UCSD-AML1 (cell line): Measurements from ENCODE around the gene ST7.

Experiments used
- DNase-seq: peaks from one replicate; lab custom pipeline; 2025; ENCODE audit not compliant: unreplicated experiment; lab: John Stamatoyannopoulos, UW

ST7 gene

DNA sequence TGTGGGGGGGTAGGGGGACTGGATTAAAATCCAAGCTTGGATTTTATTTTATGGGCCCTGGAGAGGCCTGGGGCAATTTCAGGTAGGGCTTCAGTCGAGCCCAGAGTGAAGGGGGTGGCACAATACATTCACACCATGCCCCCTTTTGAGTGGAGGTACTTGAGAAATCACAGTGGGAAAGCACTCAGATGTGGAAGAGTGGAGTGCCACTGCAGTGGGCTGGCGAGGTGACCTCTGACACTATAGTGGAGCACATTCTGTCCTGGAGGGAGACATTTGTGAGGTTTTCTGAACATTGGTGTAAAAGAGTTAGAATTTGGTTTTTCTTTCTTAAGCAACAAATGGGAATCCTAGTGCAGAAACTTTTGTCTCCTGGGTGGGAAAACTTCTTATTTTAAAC is 226.4 kb downstream of the ST7 start:
- no peak for DNase-seq

DNA sequence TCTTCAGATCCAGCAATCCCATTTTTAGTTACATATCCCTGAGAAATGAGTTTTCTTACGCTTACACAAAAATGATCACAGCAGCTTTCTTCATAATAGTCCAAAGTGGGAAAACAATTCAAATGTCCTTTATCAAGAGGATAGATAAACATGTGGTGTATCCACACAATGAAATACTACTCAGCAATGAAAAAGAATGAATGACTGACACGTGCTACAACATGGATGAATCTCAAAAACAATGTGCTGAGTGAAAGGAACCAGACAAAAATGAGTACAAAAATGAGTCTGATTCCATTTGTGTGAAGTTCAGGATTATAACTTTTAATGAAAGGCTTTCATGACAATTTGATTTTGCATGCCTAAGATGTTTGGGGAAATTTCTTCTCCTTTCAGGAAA is 230.4 kb downstream of the ST7 start:
- no peak for DNase-seq

DNA sequence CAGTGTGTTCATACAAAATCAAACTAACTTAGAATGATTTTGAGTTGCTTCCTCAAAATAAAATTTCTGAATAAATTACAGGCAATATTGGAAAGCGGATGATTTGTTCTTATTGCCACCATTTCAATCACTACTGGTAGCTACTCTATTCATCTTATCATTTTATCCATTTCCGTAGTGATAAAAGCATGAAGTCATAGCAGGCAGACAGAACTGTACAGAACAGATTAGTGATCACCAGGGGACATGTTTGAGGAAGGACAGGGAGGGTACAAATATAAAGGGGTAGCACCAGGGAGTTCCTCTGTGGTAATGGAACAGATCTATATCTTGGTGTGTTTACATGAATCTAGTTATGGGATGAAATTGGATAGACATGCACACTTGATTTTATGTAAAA is 231.1 kb downstream of the ST7 start:
- no peak for DNase-seq

DNA sequence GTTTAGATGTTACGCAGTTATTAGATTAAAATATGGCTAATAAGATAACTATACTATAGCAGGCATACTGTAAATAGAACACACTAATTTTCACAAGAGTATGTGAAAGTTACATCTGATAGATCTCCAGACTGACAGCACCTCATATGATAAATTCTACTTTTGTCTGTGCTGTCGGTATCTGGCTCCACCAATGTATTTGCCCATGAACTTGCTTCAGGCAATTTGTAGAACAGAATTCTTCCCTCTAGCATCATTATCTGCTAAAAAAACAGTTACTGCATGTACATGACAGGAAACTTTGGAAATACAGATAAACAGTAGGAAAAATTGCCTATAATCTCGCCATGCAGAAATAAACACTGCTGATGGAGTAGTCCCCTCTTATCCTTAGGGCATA is 231.8 kb downstream of the ST7 start:
- no peak for DNase-seq

DNA sequence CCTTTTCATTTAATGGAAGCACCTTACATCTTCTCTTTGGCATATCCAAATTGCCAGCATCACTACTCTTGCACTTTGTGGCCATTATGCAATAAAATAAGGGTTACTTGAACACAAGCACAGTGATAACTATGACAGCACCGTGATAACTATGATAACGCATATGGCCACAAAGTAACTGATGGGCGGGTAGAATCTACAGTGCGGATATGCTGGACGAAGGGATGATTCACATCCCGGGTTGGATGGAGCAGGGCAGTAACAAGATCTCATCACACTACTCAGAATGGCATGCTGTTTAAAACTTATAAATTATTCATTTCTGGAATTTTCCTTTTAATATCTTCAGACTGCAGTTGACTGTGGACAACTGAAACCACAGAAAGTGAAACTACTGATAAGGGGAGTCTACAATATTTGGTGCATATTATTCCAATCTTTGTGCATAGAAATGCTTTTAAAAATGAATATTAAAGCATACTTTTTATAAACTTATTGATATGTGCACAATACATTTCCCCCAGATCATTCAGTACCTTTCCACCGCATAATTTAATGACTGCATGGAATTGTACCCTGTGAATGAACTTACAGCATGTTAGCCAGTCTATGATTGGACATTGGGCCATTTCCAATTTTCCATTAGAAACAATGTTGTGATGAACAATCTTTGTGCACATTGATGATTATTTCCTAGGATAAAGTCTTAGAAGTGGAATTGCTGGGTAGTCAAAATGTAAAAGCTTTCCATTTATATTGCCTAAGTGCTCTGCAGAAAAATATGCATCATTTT is 233.1 kb downstream of the ST7 start:
- DNase-seq: no peak

DNA sequence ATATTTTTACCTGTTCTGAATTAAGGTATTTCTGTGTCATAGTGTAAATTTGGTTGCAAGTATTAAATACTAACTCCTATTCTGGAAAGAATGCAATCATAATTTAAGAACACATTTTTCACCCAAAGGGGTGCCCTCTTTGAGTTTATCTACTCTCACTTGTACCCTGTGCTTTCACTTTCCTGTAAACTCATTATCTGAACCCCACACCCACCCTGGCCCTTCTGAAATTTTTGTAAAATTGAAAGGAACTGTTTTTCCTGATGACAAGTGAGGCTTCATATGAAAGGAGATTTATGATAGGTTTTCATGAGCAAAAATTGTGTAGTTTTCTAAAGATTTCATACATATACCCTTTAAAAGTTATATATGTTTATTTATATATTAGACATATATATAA is 235.1 kb downstream of the ST7 start:
- DNase-seq: no peak

DNA sequence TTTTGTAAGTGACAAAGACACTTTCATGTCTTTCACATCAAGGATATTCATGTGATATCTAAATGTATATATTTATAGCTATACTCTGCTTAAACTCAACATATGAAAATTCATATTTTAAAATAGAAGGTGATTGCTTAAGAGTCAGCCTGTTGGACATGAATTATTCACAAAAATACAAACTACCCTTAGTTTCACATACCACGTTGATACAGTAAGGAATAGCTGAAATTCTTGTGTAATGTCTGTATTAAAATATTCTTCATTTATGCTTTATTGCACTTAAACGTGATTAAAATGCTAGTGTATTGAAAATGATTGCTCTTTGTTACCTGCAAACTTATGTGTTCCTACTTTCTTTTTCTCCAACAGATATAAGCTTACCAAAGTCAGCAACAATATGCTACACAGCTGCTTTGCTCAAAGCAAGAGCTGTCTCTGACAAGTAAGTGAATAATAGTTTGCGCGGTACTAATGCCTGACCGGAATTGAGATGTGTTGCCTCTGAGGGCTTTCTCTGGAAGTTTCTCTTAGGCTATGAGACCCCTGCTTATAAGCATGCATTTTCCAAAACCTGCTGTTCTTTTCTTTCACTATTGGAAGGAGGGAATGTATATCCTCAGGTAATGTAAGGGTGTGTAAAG is 235.8 kb downstream of the ST7 start:
- DNase-seq: no peak

DNA sequence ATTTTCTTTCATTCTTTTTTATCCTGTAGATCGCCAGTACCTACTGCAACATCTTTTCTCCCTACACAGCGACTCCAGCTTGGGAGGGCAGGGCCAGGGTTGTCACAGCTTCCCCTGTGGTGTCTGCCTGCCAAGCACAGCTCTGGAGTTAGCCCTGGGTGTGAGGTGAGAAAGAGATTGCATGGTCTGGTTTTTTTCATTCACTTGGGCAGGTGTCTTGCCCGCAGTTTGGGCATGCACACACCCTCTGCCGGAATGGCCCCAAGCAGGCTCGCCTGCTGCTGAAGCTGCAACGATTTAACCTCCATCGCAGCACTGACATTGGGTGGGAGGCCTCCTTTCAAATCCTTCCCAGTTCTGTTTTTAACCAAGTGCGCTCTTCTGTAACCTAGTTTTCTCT is 236.8 kb downstream of the ST7 start:
- DNase-seq: no peak

DNA sequence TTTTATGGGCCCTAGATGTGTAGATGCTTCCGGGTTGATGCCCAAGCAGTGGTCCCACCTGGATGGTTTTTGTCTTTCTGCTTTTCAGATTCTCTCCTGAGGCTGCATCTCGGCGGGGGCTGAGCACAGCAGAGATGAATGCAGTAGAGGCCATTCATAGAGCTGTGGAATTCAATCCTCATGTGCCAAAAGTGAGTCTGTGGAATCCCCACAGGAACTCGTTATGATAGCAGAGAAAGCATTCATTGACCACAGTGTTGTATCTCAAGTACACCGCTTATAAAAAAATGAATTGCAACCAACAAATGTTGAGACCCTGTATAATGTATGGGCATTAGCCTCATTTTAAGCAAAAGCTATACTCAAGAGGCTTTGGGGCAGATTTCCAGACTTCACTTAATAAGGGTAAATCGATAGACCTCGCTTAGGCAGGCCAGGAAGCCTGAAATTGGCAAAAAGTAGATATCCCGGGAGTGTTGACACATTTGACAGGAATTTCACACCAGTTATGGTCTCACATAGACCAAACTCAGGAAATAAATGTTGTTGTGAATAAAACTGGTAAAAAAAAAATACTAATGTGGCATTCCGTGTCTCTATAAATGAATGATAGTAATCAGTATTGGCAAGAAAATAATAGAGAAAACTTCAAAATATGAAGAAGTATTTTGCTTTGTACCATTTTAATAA is 237.6 kb downstream of the ST7 start:
- DNase-seq: no peak

DNA sequence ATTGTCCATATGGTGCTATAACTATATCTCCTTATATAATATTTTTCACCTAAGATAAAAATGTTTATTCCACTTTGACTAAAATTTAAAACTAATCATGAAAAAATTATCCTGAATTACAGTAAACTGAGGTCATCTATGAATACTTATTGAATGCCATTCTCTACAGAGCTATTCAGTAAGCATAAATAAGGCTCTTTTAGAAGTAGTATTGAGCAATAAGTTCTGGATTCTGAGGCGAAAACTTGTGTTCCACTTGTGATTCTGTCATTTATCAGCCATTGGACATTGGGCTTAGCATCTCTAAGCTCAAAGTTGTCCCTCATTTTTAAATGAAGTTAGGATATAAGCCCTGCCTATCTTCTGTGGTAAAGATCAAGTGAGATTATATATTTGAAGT is 238.8 kb downstream of the ST7 start:
- DNase-seq: no peak

DNA sequence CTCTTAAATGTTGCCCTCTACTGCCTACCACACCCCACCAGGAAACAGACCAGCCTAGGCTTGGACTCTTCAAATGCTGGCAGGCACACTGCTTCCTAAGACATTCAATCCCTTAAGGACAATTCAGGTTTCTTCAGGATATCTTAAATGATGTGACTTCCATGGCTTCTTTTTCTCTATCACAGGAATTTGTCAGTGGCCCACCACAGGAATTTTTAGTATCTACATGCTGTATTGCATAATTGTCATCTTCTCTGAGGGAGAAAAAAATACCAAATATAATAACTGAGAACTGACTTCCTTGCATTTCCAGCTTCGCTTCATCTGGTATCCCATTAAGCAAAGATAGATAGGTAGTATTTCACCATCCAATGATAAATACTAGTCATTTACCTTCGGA is 240.3 kb downstream of the ST7 start:
- no peak for DNase-seq

DNA sequence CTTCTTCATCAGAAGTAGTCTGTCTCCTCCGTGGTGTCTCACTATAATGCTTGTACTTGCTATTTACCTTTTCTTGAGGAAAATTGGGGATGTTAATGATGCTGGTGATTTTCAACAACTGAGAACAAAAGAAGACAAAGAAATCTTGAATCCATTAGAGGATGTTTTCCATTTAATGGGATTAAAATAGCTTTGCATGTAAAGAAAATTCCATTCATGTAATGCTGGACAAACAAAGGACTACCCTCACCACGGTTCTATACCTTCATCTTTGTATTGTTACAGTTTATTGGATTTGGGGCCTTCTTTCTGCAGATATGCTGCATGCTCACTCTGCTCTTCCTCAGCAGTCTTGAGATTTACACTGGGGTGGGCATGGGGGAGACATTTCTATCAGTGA is 241.1 kb downstream of the ST7 start:
- no peak for DNase-seq

DNA sequence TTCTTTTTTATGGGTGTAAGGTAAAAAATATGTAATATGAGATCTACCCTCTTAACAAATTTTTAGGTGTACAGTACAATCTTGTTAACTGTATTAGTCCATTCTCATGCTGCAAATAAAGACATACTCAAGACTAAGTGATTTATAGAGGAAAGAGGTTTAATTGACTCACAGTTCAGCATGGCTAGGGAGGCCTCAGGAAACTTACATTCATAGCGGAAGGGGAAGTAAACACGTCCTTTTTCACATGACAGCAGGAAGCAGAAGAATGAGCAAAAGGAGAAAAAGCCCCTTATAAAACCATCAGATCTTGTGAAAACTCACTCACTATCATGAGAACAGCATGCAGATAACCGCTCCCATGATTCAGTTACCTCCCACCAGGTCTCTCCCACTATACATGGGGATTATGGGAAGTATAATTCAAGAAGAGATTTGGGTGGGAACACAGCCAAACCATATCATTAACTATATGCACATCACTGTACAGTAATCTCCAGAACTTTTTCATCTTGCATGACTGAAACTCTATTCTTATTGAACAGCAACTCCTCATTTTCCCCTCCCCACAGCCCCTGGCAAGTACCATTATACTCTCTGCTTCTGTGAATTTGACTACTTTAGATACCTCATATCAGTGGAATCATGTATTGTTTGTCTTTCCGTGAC is 242.2 kb downstream of the ST7 start:
- DNase-seq: no peak

DNA sequence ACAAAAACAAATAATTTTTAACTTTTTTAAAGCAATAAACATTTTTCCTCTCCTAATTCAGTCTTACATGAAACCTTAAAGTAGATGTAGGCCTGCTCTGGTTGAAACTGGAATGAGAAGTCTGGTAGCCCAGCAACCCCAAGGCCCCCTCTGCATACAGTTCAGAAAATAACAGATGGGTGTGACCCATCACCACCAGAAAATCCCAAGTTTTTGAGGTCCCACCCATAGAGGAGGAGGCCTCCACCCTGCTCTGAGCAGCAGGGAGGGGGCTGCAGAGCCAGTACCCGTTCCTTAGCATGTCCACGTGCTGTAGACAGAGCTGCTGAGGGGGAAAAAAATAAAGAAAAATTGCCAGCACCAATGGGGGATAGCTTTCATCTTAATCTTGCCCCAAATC is 246.8 kb downstream of the ST7 start:
- DNase-seq: no peak

DNA sequence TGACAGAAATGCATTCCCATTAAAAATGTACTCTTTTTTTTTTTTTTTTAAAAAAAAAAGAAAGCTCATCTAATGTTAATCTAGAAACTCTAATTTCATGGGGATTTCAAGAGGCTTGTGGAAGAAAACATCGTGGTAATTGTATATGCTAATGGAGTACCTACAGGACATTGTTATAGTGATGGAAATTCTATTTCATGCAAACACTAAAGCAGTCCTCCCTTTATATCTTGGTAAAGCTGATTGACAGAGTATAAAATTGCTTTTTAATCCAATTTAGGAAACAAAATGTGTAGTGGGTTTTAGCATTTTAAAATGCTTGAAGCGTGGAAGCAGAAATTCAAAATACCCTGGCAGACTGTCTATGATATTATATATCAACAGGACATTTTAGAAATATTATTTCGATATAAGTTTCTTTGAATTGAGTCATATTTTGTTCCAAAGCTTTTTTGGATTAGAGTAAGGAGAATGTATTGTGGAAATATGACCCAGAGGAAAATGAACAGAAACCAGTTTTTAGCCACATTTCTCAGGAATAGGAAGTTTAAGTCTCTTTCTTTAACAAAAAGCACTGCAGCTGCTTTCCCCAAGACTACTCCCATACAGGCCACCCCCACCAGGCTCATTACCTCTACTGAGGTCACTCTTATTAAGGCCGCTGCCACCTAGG is 247.6 kb downstream of the ST7 start:
- no peak for DNase-seq

DNA sequence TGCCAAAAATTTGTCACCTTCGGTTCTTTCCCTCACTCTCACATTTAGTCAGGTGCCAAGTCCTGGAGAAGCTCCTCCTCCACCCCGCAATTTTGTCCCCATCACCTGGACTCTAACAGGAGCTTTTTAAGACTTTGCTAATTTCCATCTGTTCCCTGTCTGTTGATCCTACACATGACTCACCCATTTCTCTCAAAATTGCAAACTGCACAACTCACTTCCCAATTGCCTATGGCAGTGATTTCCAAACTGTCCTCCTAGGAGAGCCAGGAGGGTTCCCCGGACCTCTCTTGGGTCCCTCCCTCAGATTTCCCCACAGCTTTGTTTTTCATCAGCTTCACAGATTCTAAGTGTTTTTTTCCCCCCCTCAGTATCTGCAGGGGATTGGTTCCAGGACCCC is 249.2 kb downstream of the ST7 start:
- no peak for DNase-seq

DNA sequence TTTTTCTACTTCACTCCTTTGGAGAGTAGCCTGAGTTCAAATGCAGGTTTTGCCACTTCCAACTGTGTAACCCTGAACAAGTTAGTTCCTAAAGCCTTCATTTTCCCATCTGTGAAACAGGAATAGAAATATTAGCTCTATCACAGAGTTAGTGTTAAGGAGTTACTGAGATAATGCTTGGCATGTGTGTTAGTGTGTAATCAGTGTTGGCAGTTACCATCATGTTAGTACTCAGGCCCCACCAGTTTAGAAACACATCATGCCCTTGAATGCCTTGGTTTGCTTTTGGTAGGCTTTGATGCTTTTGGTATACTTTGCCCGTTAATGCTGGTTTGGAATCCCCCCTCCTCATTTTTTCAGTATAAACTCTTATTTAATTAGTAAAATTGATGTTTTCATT is 249.9 kb downstream of the ST7 start:
- DNase-seq: no peak

DNA sequence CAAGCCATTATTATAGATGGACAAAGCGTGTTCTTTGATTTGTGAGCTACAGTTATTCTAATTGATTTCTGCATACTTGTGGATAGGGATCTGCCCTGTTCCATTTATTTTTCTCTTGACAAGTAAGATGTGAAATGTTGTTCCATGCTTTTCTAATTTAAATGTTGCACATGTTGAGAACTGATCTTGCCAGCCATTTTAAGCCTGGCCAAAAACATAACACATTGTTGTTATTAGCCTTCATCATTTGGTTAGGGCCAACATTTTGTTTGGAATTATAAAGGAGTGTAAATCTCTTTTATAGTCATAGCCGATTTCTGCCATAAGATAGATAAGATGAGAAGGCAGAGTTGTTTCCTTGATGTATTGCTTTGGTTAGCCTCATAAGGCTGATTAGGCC is 252.6 kb downstream of the ST7 start:
- no peak for DNase-seq

DNA sequence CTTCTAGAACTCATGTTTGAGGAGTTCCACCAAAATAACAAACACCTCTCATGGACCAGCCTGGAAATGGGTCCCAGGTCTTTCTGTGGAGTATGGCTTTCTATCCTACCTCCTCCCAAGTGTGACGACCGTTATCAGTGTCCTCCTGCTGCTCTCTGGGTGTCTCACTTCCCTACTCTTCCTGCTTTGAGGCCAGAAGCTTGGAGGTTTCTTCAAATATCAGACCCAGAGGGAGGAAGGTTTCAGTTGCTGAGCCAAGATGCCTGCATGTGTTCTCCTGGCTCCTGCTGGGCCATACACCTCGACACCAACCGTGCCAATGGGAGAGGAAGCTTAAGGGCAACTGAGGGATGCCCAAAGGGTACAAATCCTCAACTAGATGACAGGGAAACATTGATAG is 255.0 kb downstream of the ST7 start:
- no peak for DNase-seq

DNA sequence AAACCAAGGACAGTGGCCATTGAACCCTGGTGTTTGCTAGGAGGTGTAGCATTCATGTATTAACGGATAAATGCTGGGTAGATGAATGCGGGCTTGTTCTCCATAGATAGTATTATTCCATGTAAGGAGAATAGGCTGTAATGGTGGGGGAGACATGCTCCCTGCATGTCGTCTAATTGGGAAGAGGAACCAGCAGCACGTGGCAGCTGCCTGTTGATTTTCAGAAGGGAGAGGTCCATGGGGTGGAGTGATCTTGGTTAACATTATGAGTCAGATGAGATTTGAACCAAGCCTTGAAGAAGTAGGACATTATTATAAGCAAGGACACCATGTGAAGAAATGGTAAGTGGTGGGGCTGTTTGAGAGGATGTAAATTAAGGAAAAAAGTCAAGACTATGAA is 257.1 kb downstream of the ST7 start:
- no peak for DNase-seq

DNA sequence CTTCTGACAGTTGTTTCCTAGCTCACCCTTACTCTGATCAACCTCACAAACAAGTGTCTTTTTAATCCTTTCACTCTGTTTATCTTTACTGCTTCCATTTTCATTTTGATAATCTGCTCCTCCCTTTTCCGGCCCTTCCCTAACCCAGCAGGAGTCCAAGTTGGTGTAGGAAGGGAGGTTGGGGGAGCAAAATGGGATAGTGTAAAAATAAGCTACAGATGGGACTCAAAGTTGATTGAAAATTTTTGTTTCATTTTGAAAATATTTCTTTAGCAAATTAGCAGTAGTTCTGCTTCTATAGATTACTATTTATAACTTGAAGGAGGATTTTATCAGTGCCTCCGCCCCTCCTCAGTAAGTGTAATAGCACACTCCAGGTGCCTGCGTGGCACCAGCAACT is 257.6 kb downstream of the ST7 start:
- no peak for DNase-seq
